Measurements from ENCODE around the gene LY6G6F.

Gene LY6G6F

DNA sequence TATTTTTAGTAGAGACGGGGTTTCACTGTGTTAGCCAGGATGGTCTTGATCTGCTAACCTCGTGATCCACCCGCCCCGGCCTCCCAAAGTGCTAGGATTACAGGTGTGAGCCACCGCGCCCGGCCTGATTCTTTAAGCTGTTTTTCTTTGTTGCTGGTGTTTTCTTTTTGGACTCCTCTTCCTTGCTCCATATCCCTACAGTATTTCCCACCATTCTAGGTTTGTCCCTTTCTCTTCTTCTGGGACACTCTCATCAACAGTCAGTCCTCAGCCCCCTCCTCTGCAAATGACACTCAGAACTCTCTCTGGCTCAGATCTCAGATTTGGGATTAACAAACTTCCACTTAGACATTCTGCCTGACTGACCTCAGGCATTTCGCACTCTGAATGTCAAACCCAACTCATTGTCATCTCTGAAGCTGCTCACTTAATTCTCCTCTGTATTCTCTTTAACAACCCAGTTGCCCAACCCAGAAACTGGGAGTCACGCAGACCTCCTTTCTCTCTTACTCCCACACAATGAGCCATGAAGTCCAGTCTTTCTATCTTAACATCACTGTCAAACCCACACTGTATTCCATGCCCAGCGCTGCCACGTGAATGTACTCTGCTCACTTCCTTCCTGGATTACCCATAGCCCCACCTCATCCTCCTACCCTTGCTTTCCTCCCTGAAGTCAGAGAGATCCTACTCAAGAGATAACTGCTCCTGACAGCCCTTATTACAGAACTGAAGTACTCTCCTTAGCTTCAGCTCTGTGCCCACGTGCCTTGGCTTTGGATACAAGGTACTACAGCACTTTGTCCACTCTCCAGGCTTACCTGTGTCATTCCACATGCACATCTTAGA, 19.1 kb downstream of the LY6G6F start:
- DNase-seq: peak; percentile 87 to 94 (median 92)

- DNase-seq: peak; percentile 89 to 93 (median 91)
These were observed 20.5 kb downstream of the LY6G6F start for GRCh38 chr6:31727034-31727716.

DNA sequence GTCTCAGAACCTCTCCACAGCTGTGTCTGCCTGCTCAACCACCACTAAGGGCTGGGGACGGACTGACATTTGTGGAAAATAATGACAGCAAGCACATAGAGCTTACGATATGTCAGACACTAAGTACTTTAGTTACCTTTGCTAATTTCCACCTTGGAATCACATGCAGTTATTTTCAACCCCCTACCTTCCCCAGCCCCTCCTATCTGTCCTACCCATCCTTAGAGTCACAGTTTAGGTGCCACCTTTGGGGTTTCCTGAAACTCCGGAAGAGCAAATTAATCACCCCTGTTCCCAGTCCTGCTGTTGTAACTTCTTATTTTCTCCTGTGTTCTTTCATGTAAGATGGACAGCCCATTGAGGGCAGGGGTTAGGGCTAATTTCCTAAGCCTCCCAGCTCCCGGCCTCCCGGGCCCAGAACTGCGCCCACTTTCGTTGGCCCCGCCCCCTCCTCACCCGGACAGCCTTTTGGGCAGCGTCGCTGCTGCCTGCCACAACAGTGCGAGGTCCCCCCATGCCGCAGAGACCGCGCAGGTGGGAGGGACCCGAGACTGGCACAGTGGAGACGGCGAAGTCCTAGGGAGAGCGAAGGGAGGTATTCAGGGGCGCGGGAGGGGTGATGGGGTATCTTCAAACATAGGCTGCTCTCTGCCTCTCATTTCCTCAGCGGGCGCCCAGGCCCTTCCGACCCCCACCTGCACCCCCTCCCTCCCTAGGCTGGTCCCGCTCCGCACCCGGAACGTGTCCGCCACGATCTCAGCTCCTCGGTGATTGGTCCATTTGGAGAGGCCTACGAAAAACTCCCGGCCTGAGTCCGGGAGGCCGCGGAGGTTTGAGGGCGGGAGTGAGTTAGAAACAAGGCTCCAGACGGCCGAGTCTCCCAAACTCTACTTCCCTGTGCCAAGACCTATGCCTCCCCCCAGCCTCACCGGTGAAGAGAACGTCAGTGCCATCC, 21.3 kb downstream of the LY6G6F start:
- DNase-seq: peak in 1 of 3 donors; percentile 39

DNA sequence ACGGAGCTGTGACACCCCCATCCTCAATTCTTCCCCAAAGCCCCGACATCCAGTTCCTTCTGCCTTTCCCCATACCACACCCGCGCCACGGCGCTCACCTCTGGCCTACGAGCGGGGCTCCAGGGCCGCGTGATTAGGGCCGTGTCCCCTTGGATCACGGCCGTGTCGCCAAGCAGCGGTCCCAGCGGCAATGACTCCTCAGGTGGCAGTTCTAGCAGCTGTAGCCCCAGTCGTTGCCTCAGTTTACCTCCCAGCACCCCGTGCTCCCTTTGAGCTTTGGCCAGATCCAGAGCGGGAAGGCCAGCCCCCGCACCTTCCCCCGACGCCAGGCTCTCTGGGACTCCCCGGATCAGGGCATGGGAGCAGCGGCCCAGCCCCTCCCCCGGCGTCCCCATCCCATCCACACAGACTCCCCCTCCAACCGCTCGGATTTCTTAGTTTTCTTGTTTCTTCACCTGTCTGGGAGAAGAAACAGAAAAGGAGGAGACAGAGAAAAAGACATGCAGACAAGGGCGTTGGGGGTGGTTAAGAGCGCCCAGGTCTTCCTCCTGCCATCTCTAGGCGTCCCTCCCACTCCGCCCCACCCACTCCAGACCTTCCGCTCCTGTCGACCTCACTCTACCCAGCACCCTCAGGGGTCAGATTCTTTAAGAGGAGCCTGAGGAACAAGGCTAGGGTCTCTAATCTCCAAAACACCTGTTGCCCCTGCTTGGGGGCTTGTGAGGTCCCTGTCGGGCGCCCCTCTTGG, 22.3 kb downstream of the LY6G6F start, which contains the start of gene DDAH2:
Gene DDAH2, minus strand, starts transcription at position 533 of the 748 bp plus-strand sequence. Its CDS starts 138 bp downstream, at position 395.
- DNase-seq: no peak

- DNase-seq: peak; percentile 87 to 94 (median 91)
These were observed 22.9 kb downstream of the LY6G6F start for GRCh38 chr6:31729515-31729978.

- DNase-seq: peak; percentile 78 to 91 (median 78)
These were observed 23.4 kb downstream of the LY6G6F start for GRCh38 chr6:31729979-31730630.

GRCh38 chr6:31730631-31731086, 24.0 kb downstream of the LY6G6F start:
- DNase-seq: no peak

DNA sequence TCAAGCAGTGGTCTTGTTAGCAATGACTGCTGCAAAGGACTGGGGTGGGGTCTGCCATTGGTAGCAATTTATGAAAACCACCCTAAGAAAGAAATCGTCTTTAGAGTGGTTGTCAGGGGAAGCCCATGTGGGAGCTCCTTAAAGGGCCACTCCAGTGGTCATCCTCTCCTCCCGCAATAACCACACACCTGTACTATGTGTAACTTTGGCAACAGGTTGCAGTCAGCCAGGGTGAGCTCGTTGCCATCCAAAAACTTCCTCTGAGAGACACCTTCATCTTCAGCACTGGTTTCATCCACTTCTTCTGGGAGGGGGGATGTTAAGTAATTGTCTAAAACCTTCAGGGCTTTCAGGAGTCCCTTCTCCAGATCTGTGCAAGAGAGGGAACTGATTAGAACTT, 25.4 kb downstream of the LY6G6F start:
- DNase-seq: no peak

- DNase-seq: no peak
These were observed 27.1 kb downstream of the LY6G6F start for GRCh38 chr6:31733734-31734133.

- DNase-seq: no peak
These were observed 27.7 kb downstream of the LY6G6F start for GRCh38 chr6:31734247-31734820.

DNA sequence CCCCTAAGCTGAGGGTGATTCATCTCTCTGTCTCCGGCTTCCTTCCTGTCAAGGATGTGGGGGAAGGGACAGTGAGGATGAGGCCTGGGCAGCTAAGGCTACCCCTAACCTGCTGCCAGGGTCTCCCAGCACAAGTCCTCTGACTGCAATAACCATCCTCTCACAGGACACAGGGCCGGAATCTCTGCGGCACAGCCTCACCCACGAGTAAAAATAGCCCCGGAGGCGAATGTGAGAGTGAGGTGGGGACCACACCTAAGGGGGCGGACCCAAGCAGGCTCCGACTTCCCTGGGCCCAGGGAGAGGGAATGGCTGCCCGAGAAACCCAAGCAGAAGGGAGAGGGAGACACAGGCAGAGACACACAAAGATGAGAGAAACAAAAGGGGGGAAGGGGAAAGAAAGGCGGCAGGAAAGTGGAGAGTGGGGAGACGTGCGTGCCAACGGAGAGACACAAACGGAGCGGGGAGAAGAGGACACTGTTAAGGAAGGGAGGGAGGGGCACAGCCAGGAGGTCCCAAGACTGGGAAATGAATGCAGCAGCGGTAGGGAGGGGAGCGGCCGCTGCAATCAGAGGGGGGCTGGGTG, 28.2 kb downstream of the LY6G6F start:
- peak; percentile 87 to 88 (median 87) for DNase-seq

- peak; percentile 92 to 96 (median 94) for DNase-seq
These were observed 29.5 kb downstream of the LY6G6F start, which contains the start of gene CLIC1 for GRCh38 chr6:31736021-31736767. Gene CLIC1 (minus strand): TSS chr6:31736530. CDS start chr6:31736300, 230 bp downstream.

DNA sequence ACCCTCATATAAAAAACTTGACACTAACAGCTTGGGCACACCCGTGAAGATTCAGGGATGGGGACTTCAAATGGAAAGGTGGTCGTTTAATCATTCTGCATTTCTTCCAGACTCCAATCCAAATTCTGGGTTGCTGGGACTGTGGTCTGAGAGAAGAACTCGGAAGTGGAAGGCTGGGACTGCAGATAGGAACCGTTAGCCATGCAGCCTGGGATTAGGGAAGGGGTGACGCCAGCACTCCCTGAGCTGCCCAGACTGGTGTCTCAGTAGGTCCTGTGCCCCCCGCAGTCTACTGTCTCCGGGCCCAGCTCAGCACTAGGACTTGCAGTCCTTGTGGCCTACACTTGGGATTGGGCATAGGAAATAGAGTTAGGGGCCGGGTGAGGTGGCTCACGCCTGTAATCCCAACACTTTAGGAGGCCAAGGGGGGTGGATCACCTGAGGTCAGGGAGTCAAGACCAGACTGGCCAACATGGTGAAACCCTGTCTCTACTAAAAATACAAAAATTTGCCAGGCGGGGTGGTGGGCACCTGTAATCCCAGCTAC, 30.2 kb downstream of the LY6G6F start:
- peak; percentile 27 to 48 (median 46) for DNase-seq

DNA sequence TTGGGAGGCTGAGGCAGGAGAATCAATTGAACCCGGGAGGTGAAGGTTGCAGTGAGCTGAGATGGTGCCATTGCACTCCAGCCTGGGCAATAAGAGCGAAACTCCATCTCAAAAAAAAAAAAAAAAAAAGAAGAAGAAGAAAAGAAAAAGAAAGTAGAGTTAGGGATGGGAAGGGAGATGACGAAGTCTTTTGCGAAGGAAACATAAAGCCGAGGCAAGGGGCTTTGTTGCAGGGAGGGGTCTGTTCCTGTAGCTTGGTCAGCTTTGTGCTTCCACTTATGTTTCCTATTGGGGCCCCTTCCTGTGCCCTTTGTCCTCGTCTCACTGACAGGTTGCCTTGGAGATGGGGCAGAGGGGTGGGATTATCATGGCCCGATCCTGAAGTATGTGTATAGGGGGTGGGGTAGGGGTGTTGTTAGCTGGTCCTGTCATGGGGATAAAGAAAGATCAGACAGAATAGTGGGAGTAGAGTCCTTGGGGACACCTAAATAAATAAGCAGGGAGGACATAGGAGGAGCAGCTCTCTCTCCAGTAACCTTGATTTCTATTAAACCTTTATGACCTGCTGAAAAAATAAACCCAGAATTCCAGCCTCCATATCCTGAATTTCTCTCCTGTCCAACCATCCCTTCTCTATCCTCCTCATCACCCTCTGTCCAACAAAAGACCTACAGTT, 30.8 kb downstream of the LY6G6F start:
- DNase-seq: peak; percentile 43 to 82 (median 73)

GRCh38 chr6:31737991-31738979, 31.6 kb downstream of the LY6G6F start:
- DNase-seq: peak; percentile 92 to 95 (median 92)

DNA sequence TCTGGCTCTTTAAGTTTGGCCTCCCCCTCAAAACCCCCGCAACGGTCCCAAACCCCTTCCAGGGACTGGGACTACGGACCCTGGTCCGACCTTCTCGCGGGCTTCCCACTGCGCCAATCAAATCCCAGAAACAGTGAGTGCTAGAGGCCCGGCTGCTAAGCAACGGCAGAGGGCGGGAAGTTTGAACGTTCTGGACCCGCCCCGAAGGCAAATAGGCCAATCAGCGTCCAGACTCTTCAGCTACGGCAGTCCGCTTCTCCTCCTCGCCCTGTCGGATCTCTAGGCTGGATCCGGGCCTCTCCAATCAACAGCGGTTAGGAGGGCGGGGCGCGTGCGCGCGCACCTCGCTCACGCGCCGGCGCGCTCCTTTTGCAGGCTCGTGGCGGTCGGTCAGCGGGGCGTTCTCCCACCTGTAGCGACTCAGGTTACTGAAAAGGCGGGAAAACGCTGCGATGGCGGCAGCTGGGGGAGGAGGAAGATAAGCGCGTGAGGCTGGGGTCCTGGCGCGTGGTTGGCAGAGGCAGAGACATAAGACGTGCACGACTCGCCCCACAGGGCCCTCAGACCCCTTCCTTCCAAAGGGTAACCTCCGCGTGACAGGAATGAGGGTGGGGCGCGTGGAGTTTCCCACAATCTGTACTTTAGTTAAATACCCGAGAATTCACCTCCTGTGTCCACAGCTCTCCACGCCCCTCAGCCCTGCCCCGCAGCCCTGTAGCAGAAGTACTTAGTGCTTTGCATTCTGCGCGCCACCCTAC, 33.2 kb downstream of the LY6G6F start, which contains the start of gene MSH5:
Gene MSH5, plus strand, starts transcription at position 367 of the 758 bp plus-strand sequence. CDS start 462 bp downstream, outside the sequence.
- peak; percentile 99 for DNase-seq
